Kidney capillary endothelial cell (primary cell): ENCODE results near the gene SLC39A8.

ENCODE experiments used
- DNase-seq: peaks from one replicate; pipeline ENCODE4 v3.0.0-alpha.2; 2018; ENCODE audit warnings: low spot score

Gene SLC39A8

DNA sequence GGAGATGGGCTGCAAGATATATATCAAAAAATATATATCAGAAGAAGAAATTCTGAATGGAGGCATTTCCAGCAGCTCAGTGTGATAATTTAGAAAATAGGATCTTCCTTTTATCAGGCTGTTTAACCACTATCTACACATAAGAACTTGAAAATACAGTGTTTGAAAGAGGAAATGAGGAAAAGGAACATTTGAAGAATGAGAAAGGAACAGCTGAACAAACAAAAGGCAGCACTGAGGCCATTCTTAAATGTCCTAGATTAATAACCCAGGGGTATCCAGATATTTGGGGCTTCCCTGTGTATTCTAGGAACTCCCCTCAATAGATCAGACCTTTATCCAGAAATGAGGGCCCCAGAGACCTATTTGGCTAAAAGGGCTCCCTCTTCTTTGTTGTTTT lies 4.1 kb downstream of the SLC39A8 start:
- DNase-seq, result no peak

DNA sequence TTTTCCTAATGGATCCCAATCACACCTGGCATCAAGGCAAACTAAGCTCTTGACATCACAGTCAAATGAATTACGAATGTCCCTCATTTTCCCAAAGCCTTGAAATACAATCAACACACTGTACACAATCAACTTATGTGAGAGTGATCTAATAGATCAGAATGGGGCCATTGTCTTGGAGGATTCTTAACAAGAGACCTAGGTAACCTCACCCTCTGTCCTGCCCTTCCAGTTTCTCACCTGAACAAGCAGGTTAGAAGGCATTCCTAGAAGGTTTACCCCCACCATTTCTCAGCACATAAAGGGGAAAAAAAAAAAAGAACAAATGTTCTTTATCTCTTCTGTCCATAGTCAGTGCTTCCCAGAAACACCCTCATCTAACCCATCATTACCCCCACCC lies 6.3 kb downstream of the SLC39A8 start:
- no peak for DNase-seq

DNA sequence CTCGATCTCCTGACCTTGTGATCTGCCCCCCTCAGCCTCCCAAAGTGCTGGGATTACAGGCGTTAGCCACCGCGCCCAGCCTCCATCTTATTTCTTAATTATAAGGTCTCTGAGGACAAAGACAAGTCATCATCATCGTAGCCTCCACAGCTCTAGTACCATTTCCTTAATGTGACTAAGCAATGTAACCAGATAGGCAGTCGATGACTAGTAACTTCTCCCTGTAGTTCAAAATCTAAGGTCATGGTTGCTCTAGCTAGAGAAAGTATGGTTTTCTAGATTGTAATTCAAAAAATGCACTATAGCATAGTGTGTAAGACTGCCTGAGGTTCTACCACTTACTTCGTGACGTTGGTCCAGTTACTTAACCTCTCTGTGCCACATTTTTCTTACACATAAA lies 6.9 kb downstream of the SLC39A8 start:
- no peak for DNase-seq

DNA sequence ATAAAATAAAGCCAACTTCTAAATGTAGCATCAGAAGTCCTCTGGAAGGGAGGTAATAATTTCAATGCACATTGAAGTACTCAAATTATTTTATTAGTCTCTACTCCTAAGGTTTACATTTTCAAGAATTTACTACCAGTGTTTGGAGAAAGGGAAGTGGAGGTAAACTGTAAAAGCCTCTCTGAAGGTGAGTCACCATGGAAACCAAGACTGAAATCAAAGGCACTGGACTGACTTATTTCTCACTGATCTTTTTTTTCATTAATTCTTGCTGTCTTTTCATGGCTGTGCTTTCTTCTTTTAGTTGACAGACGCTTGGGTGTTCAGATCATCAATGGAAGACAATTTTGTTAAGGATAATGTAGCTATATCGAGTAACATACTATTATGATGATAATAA lies 9.7 kb downstream of the SLC39A8 start:
- no peak for DNase-seq

DNA sequence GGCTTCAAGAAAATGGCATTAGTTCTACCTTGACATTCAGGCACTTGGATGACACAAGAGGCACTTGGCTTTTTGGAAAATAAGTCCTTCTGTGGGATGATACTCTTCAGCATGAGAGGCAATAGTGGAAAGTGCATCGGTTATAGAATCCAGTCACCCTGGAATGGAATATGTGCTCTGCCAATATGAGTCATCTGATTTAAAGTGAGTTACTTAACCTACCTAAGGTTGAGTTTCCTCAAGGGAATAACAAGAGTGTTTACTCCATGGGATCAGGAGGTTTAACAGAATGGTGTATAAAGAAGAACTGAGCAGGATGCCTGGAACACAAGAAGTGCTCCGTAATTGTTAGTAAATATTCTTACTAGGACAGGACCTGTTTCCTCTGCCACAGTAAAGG lies 10.7 kb downstream of the SLC39A8 start:
- DNase-seq, result no peak

DNA sequence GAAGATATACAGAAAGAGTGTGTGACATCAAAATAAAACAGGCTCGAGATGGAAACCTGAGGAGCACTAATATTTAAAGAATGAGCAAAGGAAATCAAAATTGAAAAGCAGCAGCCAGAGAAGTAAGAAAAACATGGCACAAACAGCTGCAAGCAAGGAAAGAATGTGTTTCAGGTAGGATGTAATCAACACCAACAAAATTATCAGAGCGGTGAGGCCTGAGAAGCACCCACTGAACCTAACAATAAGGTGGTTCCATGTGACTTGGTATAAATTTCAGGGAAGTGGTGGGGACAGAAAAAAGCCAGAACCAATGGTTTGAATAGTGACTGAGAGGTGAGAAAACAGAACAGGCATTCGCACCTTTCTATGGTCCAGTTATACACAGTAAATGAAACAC lies 11.5 kb downstream of the SLC39A8 start:
- DNase-seq, result no peak

DNA sequence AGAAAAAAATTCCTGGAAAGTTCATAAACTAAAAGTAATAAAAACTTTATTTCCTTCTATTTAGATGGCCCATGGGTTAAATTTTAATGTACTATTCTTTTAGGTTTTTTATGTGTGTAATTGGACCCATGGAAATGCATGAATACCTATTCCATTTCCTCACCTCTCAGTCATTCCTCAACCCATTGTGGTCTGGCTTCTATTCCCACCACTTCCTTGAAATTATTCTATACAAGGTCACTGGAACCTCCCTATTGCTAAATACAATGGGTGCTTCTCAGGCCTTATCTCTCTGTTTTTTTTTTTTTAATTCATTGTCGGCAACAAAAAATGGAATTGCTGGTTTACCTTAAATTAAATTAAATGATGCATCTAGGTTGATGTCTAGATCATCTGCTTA lies 17.2 kb downstream of the SLC39A8 start:
- DNase-seq, result no peak

DNA sequence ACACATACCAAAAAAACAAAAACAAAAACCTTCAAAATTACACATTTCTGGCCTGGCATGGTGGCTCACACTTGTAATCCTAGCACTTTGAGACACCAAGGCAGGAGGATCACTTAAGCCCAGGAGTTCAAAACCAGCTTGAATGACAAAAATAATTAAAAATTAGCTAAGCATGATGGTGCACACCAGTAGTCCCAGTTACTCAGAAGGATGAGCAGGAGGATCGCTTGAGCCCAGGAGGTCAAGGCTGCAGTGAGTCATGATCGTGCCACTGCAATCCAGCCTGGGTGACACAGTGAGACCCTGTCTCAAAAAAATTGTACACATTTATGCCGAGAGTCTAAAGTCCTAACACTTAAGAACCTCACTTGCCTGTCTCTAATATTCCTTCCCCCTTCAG lies 18.3 kb downstream of the SLC39A8 start:
- no peak for DNase-seq

DNA sequence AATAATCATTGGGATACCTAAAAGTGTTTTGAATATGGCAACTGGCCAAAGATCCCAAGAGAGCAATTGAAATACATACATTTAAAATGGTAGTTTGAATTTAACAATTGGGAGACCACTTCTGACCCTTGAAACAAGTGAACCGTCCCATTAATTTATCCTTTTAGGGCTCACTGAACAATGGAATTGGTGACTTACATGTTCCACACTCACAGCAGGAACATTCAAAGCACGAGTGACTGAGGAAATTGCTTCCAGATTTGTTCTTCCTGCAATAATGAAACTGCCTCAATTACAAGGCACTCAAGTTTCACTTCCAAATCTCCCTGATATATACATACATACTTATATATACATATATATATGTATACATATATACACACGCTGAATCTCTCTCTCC lies 20.6 kb downstream of the SLC39A8 start:
- no peak for DNase-seq

DNA sequence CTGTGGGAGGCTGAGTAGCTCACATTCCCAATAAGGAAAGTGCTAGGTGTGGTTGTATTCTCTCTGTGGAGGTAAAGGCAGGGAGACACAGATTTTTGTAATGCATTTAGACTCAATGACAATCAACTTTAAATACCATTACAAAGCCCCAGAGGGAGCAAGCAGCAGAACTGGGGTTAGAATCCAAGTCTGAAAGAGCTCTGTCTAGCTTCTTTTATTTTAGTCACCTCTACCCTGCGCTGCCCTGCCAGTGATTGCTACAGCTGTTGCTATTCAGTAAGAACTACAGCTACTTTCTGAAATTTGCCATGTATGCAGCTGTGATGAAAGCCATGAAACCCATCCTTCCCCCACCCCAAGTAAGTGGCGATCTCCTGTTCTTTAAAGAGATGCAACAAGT lies 22.5 kb downstream of the SLC39A8 start:
- DNase-seq, result no peak

DNA sequence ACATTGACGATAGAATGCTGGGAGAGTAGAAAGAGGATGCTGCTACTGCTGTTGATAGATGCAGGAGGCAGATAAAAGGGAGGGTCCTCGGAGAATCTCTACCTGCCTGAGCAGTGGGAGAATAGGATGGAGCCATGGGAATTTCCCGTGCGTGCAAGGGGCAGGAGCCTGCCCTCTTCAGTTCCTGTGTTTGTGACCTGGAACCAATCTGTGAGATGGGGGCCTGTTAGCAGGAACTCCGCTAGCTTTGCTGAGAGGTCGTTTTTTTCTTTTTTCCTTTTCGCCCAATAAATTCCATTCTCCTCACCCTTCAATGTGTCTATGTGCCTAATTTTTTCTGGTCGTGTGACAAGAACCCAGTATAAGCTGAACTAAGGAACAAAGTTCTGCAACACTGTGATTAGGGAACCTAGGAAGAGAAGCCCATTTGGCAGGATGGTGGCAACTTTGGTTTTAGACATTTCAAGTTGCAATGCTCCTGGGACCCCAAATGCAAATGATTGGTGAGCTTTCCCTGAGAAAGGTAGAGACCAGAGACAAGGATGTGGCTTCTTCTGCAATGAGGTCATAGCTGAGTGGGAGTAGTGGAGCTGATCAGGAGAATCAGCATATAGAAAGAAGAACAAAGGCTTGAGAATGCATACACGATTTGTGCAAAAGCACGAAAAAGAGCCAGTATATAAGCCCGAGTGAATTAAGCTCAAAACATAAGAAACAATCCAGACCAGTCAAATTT lies 23.9 kb downstream of the SLC39A8 start:
- DNase-seq, result no peak

DNA sequence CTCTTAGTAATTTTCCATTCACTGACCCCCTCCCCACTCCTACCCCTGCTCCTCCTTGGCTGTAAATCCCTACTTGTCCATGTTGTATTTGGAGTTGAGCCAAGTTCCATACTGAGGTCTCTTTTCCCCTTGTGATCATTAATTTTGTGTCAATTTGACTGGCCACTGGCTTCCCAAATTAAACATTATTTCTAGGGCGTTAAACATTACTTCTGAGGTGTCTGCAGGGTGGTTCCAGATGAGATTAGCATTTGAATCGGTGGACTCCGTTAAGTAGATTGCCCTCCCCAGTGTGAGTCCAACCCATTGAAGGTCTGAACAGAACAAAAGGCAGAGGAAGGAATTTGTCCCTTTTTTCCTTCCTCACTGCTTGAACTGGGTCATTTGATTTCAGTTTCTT lies 25.7 kb downstream of the SLC39A8 start:
- DNase-seq, result no peak

DNA sequence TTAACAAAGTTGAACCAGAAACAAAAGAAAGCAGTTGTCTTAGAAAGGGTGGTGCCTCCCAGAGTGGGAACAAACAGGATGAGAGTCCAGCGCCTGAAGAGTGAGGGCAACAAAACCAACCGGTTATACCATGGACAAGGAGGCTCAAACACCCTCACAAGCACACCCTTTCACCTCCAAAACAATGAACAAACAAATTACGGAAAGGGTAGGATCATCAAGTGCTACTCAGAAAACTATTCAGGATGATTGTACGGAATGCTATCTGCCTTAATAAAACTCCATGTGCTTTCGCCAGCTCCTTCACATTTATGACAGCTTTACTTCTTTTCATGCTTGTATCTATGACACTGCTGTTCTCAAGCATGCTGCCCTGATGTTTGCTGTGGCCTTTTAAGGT lies 26.8 kb downstream of the SLC39A8 start:
- no peak for DNase-seq

DNA sequence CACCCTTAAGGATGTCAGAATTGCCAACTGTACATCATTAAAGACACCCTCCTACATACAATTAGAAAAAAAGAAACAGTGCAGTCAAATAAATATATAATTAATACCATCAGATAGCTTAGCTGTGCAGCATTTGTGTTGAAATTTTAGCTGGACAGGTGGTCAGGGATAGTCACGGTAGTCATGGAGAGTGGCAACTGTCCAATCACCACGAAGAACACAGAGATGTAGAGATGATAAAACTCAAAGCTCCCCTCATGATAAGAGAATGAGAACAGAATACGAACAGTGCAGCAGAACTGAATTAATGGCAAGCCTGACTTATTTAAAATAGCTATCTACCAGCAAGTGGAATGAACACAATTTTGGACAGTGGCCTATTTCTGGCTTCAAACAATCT lies 27.2 kb downstream of the SLC39A8 start:
- DNase-seq, result no peak

DNA sequence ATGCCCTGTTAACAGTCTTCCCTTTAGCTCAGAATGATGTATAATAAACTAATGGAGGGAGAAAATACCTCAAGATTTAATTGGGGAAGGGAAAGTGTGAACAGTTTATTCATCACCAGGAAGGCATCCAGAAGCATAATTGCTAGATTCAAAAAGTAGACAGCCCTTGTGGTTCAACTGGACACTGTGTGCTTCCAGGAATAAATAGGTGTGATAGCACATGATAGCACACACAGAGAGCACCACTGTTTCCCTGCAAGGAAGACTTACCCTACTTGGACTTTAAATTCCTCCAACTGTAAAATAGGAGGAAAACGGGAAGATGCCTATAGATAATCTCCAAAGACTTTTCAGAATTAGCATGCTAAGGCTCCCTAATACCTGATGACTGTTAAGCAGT lies 27.8 kb downstream of the SLC39A8 start:
- DNase-seq, result no peak

DNA sequence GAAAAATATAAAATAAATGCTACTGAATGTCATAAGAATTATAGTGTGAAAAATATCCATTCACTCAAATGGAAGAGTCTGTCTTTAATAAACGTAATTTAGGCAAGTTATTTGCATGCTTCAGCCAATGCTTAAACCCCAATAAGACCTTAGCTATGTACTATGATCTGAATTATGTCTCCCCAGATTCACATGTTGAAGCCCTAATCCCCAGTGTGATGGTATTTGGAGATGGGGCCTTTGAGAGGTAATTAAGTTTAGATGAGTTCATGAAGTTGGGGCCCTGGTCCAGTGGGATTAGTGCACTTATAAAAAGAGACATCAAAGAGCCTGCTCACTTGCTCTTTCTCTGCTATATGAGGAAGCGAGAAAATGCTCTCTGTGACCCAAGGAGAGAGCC lies 28.7 kb downstream of the SLC39A8 start:
- DNase-seq, result no peak

DNA sequence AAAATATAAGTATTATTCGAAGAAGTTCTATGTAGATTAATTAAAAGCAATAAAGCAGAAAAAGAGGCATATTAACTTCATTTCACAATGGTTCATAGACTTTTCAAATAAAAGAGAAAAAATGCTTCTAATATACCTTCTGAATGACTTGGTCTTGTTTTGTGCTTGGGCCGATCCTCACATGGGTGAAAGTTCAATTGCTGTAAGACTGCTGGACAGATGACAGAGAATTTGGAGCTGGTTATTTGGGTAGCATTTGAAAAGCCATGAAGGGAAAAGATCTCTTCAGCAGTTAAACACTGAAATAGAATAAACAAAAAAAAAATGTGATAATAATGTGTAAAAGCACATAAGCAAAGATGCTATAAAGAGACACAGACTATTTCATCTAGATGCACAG lies 29.8 kb downstream of the SLC39A8 start:
- DNase-seq, result no peak

DNA sequence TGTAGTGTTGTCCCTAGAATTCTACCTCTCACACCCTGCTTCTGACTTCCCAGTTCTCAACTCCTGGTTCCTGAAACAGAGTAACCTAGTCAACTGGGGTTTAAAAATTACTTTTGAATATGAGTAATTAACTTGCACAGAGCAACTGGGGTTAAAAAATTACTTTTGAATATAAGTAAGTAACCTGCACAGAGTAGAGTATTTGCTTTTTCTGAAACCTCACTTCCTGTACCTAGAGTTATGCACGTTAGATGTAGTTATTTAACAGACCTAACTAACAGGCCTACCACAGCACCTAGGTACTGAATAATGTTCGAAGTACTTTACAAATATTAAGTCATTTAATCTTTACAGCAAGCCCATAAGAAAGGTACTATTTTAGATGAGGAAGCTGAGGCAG lies 32.9 kb downstream of the SLC39A8 start:
- no peak for DNase-seq

DNA sequence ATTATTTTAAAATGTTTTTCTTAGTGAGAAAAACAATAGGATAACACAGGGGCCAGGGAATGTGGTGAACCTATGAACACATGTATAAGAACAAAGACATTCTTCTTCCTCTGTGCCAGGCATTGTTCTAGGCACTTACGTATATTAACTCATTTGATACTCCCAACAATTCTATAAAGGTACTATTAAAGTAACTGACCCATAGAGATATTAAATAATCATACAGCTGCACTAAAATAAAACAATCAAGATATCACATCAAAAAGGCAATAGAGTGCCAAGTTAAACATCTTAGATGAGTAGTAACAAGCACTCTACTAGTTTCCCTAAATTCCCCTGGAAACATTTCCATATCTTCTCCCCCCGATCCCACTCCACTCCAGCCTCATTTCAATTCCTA lies 33.4 kb downstream of the SLC39A8 start:
- DNase-seq, result no peak

DNA sequence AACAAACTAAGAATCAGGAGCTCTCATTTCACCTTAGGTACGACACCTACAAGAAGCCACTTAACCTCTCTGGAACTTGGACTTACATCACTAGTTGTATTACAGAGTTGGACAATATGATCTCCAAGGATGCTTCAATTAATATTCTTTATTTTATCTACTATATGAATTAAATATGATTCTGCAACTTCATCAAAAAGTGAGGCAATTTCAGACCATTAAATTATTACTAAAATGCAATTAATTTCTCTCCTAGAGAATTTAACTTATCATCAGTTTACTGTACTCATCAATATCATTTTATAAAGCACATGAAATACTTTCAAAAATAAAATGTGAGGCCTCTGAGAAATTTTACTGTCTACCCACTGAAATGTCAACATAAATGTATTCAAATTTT lies 33.9 kb downstream of the SLC39A8 start:
- DNase-seq, result no peak

DNA sequence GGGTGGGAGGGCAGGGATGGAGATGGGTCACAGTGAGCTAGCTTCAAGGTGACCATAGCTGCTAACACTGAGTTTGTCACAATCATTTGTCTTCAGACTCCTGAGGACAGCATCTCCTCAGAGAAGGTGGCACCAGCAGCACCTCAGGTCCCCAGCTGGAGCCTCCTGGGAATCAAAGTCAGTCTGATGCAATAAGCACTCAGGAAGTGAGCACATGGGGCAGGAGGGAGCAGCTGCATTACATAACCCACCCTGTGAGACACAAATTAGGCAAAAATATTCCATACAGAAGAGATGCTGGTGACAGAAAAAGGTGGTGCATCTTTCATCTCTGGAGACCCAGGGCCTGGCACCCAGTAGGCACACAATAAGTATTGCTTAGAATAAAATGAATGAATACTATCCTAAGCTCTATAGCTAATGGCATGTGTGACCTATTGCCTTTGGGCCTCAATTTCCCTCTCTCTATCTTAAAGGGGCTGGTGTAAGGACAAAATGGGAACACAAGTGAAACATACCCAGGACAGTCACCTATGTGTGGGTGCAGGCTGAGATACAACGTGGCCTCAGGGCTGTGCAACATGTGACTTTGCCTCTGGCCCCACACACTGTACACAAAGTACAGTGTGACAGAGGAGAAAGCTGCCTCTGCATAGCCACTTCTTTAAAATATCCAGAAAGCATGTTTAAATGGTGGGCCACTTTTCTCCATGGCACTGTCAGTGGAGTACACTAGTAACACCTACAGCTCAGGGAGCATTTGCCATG lies 37.1 kb downstream of the SLC39A8 start:
- no peak for DNase-seq

DNA sequence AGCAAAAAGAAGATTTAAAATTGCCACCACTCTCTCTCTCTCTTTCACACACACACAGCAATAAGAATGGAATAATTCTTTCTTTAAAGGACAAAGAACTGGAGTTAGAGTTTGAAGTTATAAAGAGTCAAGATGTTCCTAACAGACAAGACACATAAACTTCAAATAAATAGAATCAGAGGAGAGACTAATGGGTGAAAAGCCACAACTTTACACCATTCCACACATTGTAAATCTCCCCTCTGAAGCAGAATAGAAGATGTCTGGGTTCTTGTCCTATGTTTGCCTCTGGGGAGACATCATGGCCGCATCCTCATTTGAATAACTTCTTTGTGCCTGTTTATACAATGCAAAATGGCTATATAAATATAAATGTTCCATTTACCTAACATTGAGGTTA lies 39.6 kb downstream of the SLC39A8 start:
- no peak for DNase-seq

DNA sequence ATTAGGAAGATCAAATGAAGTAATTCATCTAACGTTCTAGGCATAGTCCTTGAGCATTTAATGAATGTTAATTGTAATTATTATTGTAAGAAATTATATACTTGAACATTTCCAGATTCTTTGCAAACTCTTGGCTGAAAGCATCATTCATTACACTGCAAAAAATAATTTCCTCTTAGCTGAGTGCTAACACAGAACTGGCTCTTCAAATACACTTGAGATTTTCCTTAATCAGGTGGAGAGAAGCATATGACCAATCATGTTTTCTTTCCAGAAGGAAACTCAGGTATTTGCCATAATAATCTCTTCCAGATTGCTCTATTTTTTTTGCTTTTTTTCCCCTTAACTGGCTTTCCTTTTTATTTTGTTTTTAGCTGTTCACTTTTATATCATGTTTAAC lies 42.5 kb downstream of the SLC39A8 start:
- DNase-seq, result no peak

DNA sequence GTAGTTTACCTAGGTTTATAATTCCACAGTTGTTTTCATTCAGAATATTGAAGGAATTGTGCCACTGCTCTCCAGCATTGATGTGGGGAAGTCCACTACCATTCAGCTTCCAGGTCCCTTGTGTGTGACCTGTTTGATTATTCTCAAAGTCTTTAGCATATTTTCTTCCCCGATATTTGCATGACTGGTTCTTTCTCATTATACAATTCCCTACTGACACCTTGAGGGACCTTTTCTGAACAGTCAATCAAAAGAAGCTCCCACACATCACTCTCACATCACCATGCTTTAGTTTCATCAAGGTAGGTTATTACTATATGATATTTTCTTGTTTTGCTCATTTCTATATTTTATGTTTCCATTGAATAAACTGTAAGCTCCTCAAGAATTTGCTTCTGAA lies 44.1 kb downstream of the SLC39A8 start:
- no peak for DNase-seq
